GM19395 (cell line): ENCODE data around the gene ARHGAP15.

ENCODE experiments used
- ATAC-seq: cut with Tn5 transposase; IDR thresholded peaks from one replicate; pipeline ENCODE4 v1.9.1; 2021; ENCODE audit warnings: mild to moderate bottlenecking, moderate library complexity; ENCODE audit not compliant: unreplicated experiment

The ARHGAP15 gene

DNA sequence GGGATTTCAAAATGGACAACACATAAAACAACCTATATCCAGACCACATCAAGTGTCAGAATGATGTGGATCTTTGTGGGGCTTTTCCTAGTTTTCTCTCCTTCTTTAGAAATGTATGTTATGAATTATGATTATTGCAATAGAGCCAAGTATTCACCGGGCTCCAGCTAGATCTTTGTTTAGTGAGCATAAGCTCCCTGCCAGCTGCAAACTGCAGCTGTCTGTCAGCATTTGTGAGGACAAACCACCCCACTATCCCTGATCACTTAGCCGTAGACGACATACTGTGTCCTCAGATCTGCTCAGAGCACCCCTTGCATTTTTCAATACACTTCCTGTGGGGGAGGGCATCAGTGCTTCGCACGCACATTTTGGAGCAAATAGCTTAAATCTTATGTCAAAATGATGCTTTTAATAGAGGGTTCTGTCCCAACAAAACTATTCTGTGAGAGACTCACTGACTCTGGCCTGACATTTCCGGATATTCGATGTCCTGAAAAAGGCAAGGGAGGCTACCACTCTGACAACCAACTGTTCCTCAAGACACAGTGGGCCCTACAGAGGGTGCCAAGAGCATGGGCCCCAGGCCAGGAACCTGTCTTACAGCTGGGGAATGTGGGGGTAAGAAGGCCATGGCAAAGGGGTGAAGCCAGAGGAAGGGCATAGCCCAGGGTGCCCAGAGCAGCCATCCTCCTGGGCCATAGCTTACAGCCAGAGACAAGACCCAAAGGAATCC, 346.0 kb downstream of the ARHGAP15 start:
- no peak for ATAC-seq

DNA sequence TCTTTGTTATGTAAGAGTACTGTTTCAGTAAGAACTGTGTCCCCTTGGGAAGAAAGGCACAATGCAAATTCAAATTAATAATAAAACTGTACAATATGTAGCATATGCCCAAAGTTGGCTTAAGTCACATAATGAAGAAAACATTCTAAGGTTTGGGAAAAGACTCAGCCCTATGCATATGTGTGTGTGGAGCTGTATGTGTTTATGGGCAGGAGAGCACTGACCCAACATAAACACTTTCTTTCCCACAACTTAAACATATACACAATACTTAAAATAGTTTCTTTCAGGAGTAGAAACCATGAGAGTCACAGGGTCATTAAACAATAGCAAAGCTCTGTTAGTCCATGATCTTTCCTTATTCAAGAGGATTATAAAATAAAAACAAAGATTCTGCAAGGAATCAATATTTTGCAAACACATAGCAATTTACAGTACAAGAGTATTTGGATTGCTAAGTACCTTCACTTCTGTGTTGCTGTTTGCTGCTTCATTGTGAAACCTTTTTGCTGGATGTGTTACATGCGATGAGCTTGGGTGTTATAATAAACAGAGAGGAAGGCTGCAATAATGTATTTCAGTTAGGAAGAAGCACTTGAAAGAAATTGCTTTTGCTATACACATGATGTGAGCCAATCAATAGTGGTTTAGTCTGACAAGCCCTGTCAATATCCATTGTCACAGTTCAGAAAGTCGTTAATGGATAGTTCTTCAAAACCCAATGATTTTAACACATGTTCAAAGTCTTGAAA, 347.3 kb downstream of the ARHGAP15 start:
- ATAC-seq = no peak

DNA sequence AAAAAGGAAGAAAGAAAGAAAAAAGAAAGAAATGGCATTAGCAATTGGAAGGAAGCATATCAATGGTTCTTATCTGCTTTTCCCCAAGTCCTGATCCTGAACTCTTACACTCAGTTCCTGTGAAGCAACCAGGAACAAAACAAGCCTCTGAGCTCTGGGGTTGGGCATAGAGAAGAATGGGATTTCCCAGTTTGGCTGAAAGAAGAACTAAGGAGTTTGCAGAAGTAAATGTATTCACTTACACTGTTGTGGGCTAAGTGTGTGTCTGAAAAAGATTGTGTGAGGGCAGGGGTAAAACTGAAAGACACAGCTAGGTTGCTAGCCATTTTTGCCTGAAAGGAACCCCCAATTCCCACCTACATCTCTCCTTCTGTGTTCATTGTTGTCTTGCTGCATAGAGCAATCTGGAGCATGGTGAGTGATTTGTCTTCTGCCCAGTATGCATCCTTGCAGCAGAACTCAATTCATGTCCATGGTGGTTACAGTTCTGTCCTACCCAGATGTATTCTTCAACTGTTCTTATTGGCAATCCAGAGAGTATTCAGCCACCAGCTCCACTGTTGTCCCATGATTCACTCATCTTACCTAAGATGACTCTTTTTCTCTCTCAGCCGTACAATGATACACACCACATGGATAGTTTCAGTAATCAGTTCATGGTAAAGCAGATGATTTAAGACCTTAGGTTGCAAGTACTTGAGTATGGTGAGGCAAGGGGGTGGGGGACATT, 348.7 kb downstream of the ARHGAP15 start:
- no peak for ATAC-seq

DNA sequence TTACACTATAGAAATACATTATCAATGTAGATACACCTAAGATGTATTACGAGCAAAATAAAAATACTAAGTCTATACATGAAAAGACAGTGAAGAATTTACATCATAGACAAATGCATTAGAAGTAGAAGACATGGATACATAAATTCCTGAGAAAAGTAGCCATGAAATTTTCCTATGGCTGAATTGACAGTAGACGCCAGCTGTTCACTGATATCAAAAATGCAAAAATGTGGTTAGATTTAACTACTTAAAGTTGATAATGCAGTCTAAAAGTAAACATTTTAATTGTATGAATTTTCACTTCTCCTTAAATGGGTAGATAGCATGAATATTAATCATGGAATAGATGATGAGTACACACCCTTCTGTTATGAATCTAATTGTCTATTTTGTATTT, 350.9 kb downstream of the ARHGAP15 start:
- ATAC-seq = no peak

DNA sequence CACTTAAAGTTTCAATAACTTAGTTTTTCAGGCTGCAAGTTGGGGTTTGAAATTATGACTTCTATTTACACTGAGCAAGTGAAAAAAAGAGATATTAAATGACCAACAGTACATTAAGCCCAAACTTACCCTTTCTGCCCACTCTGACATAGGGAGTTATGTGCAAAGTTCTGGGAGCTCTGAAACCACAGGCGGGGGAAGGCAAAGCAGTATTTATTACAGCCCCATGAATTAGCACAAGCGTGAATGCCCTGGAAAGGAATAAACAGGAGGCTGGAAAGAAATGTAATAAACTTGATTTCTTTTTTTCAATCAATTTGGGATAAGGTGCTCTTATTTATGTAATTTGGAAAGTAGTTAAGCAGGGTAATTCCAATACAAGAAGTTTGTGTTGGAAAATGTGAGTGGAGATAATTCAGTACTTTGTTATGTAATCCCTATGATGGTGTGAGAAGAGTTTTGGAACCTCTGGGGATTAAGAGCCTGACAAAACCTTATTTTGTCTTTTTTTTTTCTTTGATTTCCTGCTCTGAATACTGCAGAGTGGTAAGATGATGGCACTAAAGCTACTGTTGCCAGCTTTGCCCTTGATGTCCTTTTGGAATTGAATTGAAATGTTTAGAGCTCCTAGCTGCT, 351.5 kb downstream of the ARHGAP15 start:
- no peak for ATAC-seq

DNA sequence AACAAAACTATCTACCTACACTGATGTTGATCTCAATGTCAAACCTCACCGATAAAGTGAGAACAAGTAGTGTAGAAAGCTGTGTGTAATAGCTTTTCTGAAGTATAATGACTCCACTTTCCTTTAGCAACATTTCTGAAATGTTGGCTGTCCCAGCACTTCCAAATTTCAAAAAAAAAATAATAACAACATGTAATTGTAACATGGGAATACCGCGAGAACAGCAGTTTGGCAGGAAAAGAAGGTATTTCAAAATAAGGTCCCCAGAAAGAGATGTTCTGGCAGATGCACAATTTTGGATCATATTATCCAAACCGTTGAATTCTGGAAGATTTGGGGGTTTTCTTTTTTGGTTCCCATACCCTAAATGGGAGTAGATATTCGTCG, 352.0 kb downstream of the ARHGAP15 start:
- no peak for ATAC-seq

DNA sequence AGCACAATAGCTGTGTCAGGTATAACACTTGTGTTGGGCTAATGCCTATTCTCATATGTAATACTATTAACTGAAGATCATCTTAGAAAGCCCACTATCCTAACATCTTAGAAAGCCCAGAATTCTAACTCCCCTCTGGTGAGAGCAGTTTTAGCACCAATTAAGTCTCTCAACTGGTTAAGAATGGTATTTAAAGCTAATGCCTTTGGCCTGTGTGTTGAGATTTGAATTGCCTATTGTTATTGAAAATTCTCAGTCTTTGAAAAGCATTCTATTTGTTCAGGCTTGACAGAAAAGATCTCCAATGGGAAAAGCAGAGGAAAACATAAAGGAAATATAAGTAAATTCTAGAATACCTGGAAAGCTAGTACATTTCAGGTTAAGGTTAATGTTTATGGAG, 352.5 kb downstream of the ARHGAP15 start:
- no peak for ATAC-seq

DNA sequence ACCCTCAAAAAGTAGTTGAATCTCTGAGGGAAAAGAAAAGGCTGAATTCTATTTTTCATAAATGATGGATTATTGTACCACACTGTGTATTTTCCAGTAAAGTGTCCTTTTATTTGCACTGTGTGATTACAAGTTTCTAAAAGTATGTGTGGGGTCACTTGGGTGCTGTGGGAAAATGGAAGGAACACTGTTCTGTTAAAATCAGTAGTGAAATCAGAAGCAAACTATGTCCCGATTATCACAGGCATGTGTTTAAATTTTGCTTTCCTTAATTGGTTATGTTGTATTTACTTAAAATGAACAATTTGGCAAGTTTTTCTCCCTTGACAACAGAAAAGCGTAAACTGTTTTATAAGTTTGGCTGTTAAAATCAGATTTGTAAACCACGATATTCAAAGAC, 353.1 kb downstream of the ARHGAP15 start:
- ATAC-seq = no peak

DNA sequence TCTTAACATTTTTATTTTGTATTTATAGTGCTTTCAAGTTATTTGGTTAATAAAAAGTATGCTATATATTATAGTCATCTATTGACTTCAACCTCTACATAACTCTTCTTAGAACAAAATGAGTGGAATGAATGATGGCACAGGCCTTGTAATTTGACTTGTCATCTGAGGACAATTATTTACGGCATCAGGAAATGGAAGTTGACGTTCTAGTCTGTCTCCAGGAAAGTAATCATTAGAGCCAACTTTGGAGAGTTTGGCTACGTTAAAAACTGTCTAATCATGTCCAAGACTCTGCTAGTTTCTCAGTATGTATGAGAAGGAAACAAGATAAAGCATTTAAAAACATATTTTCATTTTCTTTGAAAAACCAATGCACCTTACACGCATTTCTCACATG, 353.6 kb downstream of the ARHGAP15 start:
- ATAC-seq = no peak

DNA sequence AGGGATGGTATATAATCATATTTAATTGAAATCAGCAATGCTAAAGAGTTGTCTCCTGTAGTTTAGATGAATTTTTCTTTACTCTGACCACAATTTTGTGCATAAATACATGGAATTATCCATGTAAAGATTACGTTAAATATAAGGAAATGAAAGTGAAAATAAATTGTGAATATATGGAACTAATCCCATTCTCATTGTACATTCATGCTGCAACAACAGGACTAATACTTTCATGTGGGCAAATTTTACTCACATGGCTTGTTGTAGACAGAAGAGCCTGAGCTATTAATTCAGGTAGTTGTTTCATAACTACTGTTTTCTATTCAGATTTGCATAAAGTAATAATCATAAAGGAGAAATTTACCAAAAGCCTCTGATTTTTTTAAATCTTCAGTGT, 357.8 kb downstream of the ARHGAP15 start:
- ATAC-seq = no peak

DNA sequence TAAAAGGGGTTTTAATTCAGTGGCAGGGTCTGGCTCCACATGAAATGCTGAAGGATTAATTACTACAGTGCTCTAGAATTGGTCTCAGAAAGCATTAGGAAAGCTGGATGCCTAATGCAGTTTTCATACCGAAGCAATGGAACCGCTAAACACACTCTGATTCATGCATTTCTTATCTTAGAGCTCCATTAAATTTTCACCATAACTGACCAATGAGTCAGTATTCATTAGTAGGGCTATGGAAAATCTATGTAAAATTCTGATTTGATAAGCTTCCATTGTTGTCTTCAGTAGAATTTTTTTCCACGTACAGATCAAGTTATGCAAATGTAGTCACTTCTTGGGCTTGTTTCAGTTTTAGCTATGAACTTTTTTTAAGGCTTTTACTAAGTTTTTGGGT, 359.9 kb downstream of the ARHGAP15 start:
- no peak for ATAC-seq

DNA sequence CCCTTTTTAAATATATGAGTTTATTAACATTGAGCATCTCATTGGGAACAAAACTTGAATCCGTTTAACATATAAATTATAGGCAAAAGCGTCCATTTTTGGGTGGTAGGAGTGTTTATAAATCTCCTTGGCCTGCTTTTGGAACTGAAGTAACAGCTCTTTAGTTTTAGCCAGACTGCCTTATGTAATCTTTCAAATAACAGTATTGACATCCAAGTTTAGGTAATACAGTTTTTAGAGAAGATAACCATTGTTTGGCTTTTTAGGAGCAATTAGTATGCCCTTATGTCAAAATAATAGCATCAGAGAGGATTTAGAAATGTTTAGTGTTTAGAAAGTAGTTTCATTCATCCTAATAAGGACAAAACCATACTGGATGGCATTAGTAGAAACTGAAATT, 361.9 kb downstream of the ARHGAP15 start:
- no peak for ATAC-seq

DNA sequence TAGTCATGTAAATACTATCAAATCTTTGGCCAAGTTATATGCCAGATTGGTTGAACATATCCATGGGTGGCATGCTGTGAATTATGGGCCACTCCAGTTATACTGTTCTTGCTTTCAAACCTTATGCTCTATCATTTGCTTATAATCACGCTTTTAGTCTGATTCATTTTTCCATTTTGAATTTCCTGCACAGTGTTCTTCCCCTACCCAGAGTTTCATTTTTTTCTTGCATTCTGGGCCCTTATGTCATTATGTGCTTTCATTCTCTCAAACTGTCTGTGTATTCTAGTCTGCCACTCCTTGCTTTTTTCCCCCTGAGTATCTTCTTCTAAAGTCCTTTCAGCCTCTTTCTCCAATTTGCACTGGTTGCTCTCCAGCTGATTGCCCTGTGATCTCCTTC, 364.1 kb downstream of the ARHGAP15 start:
- no peak for ATAC-seq

DNA sequence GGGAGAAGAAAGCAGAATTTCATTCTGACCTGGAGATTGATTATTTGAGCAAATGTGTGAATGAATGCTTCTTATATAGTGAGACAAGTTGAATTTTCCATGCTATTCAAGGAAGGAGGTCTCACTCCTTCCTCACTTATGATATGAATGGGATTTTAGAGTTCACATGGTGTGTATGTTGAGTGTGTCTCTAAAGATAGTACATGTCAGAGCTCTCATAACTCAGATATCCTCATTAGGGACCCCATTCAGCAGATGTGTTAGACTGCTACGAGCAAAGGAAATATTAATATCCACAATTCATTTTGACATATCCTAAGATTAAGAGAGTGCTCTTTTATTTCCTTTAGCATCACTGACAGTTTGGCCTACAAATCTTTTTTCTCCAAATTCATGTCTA, 368.5 kb downstream of the ARHGAP15 start:
- ATAC-seq = no peak

DNA sequence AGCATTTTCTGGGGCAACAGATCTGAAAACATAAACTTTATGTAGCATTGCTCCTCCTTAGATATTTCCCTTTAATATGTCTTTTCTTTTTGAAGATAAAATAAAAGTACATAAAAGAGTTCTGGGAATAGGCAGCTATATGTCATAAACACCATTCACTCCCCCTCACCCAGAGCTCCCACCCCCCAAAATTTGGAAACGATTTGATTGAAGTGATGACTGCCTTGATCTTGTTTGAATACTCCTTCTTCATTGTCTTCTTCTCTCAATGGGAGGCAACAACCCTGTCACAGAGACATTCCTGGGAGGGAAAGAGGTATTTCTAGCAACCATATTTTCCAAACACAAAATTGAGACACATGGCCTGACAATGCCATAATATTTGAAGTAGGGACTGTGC, 369.3 kb downstream of the ARHGAP15 start:
- ATAC-seq = no peak

DNA sequence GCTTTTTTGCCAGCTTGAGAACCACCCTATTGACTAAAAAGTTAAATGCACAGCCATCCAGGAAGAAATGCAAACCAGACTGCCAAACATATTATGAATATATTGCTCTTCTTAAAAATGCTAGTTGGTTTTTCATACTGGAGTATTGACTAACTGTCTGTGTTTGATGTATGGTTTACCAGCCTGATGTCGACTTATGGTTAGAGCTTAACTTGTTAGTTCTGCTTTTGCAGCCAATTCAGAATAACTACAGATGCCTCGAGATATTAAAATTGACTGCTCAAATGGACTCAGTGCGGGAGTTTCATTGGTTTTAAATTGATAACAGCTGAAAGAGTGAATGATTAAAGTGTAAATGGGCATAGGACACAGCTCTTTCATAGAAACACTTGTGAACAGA, 369.8 kb downstream of the ARHGAP15 start:
- ATAC-seq = no peak

DNA sequence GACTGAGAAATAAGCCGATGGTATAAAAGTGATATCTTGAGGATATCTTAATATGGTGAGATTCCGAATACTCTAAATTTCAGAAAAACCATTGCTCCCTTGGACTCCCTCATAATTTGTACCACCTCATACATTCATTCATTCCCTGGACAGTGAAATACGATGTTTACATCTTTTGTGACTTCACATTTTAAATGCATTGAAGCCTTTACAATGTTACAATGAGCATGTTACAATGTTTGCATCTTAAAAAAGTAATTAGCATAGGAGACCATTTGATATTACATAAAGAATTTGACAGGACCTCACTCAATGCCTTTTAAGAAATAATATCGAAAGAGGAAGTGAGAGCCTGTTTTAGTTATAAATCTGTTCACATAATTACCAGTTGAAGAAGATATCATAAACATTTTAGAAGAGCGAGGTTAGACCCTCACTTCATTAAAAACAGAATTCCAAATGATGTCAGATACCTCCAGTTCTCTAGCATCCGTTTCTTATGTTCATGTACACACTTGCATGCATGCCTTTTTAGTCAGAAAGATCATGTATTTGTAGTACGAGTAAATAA, 372.0 kb downstream of the ARHGAP15 start:
- no peak for ATAC-seq

DNA sequence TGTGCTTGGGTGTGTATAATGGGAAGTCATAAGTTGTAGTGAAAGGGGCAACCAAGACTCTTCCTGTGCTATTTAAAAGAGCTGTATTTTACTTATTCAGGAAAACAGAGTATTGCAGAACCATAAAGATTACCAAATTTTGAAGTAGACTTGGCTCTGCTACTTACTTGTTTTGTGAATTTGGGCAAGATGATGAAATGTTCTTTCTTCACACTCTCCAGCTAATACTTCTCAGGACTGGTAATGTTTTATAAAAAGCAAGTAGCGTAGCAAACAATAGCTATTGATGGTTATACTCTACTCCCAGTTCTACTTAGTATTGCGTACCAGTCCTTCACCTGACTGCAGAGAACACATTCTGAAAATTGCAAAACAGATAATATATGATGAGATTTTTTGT, 374.1 kb downstream of the ARHGAP15 start:
- ATAC-seq = no peak

DNA sequence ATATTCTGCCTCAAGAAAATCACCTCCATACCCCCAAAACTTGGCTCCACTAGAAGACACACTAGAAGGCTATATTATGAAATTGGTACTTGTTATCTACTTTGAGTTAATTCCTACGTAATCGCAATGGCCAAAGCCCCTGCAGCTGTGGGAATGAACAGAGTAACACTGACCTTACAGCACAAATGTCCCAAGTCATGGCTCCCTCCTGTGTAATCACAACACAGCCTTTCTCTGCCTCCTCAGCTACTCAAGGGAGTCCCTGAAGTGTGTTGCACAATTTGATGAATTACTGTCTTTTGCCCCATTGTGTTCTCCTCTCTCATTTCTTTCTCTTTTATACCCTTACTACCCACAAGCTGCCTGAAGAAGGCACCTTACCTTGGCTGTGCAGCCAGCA, 375.2 kb downstream of the ARHGAP15 start:
- no peak for ATAC-seq

DNA sequence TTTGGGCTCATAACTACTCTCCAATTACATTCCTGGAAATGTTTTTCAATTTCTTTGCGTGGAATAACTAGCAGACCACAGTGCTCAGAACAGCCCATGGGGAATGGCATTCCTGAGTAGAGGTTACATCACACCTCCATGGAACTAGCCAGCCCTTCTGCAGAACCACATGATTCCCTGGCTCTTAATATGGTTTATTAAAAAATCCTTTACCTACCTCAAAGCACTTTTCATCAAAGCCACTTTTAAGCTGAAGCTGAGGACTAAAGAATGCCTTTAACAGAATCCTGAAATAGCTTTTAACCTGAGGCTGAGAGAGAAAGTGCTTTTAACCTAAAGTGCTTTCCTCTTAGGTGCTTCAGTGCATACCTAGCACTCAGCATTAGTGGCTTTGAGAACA, 376.3 kb downstream of the ARHGAP15 start:
- ATAC-seq = no peak

DNA sequence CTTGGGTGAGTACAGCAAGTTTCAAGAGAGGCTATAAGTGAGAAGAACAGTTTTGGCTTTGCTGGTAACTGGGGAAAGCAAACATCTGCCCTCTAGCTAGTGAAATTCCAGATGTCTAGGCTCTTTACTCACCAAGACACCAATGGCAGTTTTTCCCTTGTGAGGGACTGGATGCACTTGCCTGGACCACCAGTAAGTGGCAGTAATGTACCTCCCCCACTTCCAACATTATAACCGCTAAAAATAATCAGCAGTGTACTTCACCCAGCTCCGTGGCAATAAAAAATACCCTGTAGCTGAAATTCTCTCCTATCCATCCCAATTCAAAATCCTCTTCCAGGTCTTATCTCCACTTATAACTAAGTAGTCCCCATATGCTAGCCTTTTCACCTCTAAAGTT, 383.9 kb downstream of the ARHGAP15 start:
- ATAC-seq = peak; percentile 94
